GM12891 (cell line): ENCODE results near the gene SORCS2.

Experiments used
- PAX5 ChIP-seq: IDR thresholded peaks from 2 replicates; pipeline ENCODE4 v1.6.1; 2011; ENCODE audit warnings: low read length, moderate library complexity, mild to moderate bottlenecking; ENCODE audit not compliant: insufficient read depth, severe bottlenecking
- POLR2A ChIP-seq: IDR thresholded peaks from 2 replicates; pipeline ENCODE4 v1.6.1; 2011; ENCODE audit warnings: low read depth, low read length, control low read depth
- POLR2AphosphoS5 ChIP-seq: IDR thresholded peaks from 2 replicates; pipeline ENCODE4 v1.6.1; 2011; ENCODE audit warnings: low read depth, low read length, control low read depth
- POU2F2 ChIP-seq: IDR thresholded peaks from 2 replicates; pipeline ENCODE4 v1.6.1; 2011; ENCODE audit warnings: low read depth, mild to moderate bottlenecking, control low read depth, low read length, moderate library complexity
- SPI1 ChIP-seq: IDR thresholded peaks from 2 replicates; pipeline ENCODE4 v1.6.1; 2011; ENCODE audit warnings: low read depth, low read length, control low read depth
- TAF1 ChIP-seq: IDR thresholded peaks from 2 replicates; pipeline ENCODE4 v1.6.1; 2011; ENCODE audit warnings: low read depth, low read length, control low read depth

DNA sequence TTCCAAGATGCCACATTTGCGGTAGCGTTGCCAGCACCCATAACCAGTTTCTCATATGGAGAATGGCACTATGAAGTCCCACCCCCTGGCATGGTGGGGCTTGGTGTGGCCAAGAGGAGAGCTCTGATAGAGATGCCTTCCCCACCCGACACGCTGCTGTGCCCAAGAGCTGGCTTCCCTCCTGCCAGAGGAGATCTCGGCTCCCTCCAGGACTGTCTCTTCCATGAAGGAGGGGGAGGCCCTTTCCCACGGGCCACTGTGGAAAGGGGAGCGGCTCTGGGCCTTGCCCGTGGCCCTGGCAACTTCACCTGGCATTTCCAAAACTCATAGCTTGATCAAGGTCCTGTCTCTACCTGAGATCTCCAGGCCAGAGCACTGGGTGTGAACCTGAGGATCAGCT lies 459.7 kb downstream of the SORCS2 start:
- TF ChIP-seq TAF1, result no peak
- TF ChIP-seq POLR2AphosphoS5, result no peak
- TF ChIP-seq POLR2A, result no peak
- no peak for TF ChIP-seq SPI1
- no peak for TF ChIP-seq POU2F2
- TF ChIP-seq PAX5, result no peak
